ENCODE measurements around the gene PSMD11. TPM values are rescaled to one million over a fixed set of nuclear protein-coding genes. Genes with fewer than 3 reads are reported as not detected.

Gene PSMD11
- total and polyA plus RNA-seq, 4 donors, result 47.8 to 87.9 (median 67.6) TPM

- H3K9ac ChIP-seq (ENCODE audit: insufficient read depth in 1 of 2, low read length in 2 of 2), result no peak overlapping the region
- no peaks in the 10 kb centered on the region for H3K27me3 ChIP-seq (ENCODE audit: control insufficient read depth in 3 of 3, insufficient read depth in 3 of 3, low read length in 2 of 3)
- TF ChIP-seq, protein P1, sequence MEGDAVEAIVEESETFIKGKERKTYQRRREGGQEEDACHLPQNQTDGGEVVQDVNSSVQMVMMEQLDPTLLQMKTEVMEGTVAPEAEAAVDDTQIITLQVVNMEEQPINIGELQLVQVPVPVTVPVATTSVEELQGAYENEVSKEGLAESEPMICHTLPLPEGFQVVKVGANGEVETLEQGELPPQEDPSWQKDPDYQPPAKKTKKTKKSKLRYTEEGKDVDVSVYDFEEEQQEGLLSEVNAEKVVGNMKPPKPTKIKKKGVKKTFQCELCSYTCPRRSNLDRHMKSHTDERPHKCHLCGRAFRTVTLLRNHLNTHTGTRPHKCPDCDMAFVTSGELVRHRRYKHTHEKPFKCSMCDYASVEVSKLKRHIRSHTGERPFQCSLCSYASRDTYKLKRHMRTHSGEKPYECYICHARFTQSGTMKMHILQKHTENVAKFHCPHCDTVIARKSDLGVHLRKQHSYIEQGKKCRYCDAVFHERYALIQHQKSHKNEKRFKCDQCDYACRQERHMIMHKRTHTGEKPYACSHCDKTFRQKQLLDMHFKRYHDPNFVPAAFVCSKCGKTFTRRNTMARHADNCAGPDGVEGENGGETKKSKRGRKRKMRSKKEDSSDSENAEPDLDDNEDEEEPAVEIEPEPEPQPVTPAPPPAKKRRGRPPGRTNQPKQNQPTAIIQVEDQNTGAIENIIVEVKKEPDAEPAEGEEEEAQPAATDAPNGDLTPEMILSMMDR (IDR thresholded peaks at IDR 0.05; ENCODE audit: control extremely low read depth, extremely low read depth), result no peak
- H3K4me1 ChIP-seq (ENCODE audit: control insufficient read depth in 5 of 5, insufficient read depth in 5 of 5, low read length in 5 of 5), result no peaks in the 10 kb centered on the region
- no peaks in the 10 kb centered on the region for H3K9me3 ChIP-seq (ENCODE audit: control insufficient read depth in 4 of 4, insufficient read depth in 3 of 4, low read length in 3 of 4)
- DNase-seq (no peak), ATAC-seq (ENCODE audit: insufficient read depth, low FRiP score) (no peak)
- 100% methylated on average over 1 of the region's 1 CpG for WGBS, 2 donors
- no peak overlapping the region for H3K4me3 ChIP-seq
- H3K36me3 ChIP-seq (ENCODE audit: control insufficient read depth in 4 of 4, insufficient read depth in 4 of 4, low read length in 4 of 4), result peaks cover 28 to 53% (median 32%) of the 10 kb centered on the region in 4 donors
- no peak overlapping the region for H3K27ac ChIP-seq (ENCODE audit: low read depth in 1 of 2, low read length in 1 of 2)
Measured at GRCh38 chr17:32452281-32452680, 8.0 kb downstream of the PSMD11 start.

DNA sequence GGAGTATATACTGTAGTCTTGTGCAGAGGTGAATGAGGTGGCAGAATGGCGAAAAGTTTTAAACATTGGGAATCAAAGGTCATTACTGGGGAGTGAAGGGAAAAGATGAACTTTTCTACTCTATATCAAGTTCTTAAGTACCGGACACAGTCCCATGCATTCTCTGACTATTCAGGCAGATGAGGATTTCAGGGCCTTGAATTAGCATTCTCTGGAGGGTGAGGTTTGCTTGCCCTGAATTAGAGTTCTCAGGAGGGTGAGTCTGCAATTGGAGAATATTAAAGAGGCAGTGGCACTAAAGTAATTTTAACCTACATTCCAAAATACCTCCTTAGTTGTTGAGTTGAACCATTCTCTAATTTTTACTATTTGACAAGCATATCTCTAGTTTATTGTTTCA lies 9.1 kb downstream of the PSMD11 start:
- Histone ChIP-seq H3K27me3 (ENCODE audit: control insufficient read depth in 3 of 3, insufficient read depth in 3 of 3, low read length in 2 of 3) (no peaks in the 10 kb centered on the region), H3K4me1 (ENCODE audit: control insufficient read depth in 5 of 5, insufficient read depth in 5 of 5, low read length in 5 of 5) (no peaks in the 10 kb centered on the region), H3K36me3 (ENCODE audit: control insufficient read depth in 4 of 4, insufficient read depth in 4 of 4, low read length in 4 of 4) (peaks cover 26 to 58% (median 35%) of the 10 kb centered on the region in 4 donors), H3K9ac (ENCODE audit: insufficient read depth in 1 of 2, low read length in 2 of 2) (no peak overlapping the region), H3K27ac (ENCODE audit: low read depth in 1 of 2, low read length in 1 of 2) (no peak overlapping the region), H3K4me3 (no peak overlapping the region), H3K9me3 (ENCODE audit: control insufficient read depth in 4 of 4, insufficient read depth in 3 of 4, low read length in 3 of 4) (no peaks in the 10 kb centered on the region)
- WGBS, 2 donors, result 95 to 99% methylated on average over 2 of the region's 2 CpGs
- TF ChIP-seq, protein P1 (IDR thresholded peaks at IDR 0.05; ENCODE audit: control extremely low read depth, extremely low read depth), result no peak
- DNase-seq (no peak), ATAC-seq (ENCODE audit: insufficient read depth, low FRiP score) (no peak)

GRCh38 chr17:32458371-32458770 lies 14.1 kb downstream of the PSMD11 start:
- Histone ChIP-seq H3K36me3 (ENCODE audit: control insufficient read depth in 4 of 4, insufficient read depth in 4 of 4, low read length in 4 of 4) (peaks cover 27 to 39% (median 33%) of the 10 kb centered on the region in 4 donors), H3K9me3 (ENCODE audit: control insufficient read depth in 4 of 4, insufficient read depth in 3 of 4, low read length in 3 of 4) (no peaks in the 10 kb centered on the region)

More at GRCh38 chr17:32458371-32458770, 14.1 kb downstream of the PSMD11 start:
- no peak overlapping the region for H3K9ac ChIP-seq (ENCODE audit: insufficient read depth in 1 of 2, low read length in 2 of 2)
- no peaks in the 10 kb centered on the region for H3K27me3 ChIP-seq (ENCODE audit: control insufficient read depth in 3 of 3, insufficient read depth in 3 of 3, low read length in 2 of 3)
- peaks cover 0 to 1% (median 0%) of the 10 kb centered on the region in 5 donors for H3K4me1 ChIP-seq (ENCODE audit: control insufficient read depth in 5 of 5, insufficient read depth in 5 of 5, low read length in 5 of 5)
- ATAC-seq (ENCODE audit: insufficient read depth, low FRiP score) (no peak), DNase-seq (no peak)
- H3K4me3 ChIP-seq, result no peak overlapping the region
- no peak overlapping the region for H3K27ac ChIP-seq (ENCODE audit: low read depth in 1 of 2, low read length in 1 of 2)
- TF ChIP-seq, protein P1 (IDR thresholded peaks at IDR 0.05; ENCODE audit: control extremely low read depth, extremely low read depth), result no peak

All from lung (tissue), 12 donors.